ENCODE results near the gene IQSEC1. TPM values are rescaled to one million over a fixed set of nuclear protein-coding genes. Genes with fewer than 3 reads are reported as not detected.

IQSEC1 gene
- polyA plus RNA-seq, 3 donors = 17.7 to 61.7 (median 30.3) TPM

DNA sequence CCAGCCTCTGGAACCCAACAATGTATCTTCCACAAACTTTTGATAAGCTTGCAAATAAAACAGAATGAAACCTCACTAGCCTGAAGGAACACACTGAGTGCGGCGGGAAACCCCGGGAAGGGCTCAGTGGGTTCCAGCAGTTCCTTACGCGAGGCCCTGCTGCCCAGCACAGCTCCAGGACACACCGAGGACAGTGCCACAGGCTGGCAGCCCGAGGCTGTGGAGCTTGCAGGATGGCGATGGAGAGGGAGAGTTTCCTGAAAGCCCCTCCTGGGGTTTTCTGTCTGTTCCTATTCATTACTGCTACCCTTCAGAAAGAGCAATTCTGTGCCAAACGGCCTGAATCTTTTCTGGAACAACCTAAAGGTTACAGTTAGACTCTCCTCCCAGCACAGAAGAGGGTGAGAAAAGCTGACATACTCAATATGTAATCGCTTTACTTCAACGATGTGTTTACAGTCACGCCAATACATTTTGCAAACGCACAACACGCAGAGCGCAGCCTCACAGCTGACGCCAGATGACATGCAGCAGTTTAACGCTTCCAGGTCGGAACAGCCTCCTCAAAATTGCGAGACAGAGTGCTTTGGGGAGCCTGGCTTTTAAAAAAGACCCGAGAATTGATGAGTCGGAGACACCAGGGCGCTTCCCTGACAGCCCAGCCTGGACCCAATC lies 174.8 kb downstream of the IQSEC1 start:
- Mint-ChIP-seq H3K27ac (peak overlapping the region in 2 of 7 donors; percentile 70 to 80), H3K36me3 (peaks cover 52 to 63% of the 10 kb centered on the region in 2 donors), H3K9me3 (no peaks in the 10 kb centered on the region), H3K27me3 (ENCODE audit: low read depth in 3 of 3) (peaks cover 0 to 11% (median 6%) of the 10 kb centered on the region in 3 donors), H3K4me3 (no peak overlapping the region), H3K4me1 (peaks cover 20% of the 10 kb centered on the region)
- peaks cover 54 to 65% of the 10 kb centered on the region in 2 donors for H3K36me3 ChIP-seq (replicated peaks in 1 of 2; ENCODE audit: control insufficient read depth in 1 of 2, insufficient read depth in 2 of 2, low read length in 2 of 2)
- TF ChIP-seq, protein P1, sequence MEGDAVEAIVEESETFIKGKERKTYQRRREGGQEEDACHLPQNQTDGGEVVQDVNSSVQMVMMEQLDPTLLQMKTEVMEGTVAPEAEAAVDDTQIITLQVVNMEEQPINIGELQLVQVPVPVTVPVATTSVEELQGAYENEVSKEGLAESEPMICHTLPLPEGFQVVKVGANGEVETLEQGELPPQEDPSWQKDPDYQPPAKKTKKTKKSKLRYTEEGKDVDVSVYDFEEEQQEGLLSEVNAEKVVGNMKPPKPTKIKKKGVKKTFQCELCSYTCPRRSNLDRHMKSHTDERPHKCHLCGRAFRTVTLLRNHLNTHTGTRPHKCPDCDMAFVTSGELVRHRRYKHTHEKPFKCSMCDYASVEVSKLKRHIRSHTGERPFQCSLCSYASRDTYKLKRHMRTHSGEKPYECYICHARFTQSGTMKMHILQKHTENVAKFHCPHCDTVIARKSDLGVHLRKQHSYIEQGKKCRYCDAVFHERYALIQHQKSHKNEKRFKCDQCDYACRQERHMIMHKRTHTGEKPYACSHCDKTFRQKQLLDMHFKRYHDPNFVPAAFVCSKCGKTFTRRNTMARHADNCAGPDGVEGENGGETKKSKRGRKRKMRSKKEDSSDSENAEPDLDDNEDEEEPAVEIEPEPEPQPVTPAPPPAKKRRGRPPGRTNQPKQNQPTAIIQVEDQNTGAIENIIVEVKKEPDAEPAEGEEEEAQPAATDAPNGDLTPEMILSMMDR (IDR thresholded peaks at IDR 0.05) = no peak
- no peak overlapping the region for H3K27ac ChIP-seq (ENCODE audit: low read depth in 1 of 2, low read length in 2 of 2)
- peaks cover 0 to under 1% of the 10 kb centered on the region in 2 donors for H3K4me1 ChIP-seq (ENCODE audit: control insufficient read depth in 1 of 2, insufficient read depth in 2 of 2, low read length in 2 of 2)
- no peak overlapping the region for H3K9ac ChIP-seq (ENCODE audit: insufficient read depth, low read length, poor library complexity, severe bottlenecking)
- no peak overlapping the region for H3K4me3 ChIP-seq (replicated peaks in 1 of 3; ENCODE audit: low read depth in 2 of 3, low read length in 3 of 3)
- H4K20me1 ChIP-seq (ENCODE audit: insufficient read depth, low read length) = peaks cover 88% of the 10 kb centered on the region
- 97% methylated on average over 18 of the region's 22 CpGs for WGBS (ENCODE audit: insufficient coverage)
- no peaks in the 10 kb centered on the region for H3K79me2 ChIP-seq (ENCODE audit: insufficient read depth, low read length)
- H2AFZ ChIP-seq (ENCODE audit: insufficient read depth, low read depth, low read length, poor library complexity, severe bottlenecking) = no peak overlapping the region
- intact Hi-C loops (cut with micrococcal nuclease) = no loop called here
- no peak overlapping the region for H3K4me2 ChIP-seq (replicated peaks; ENCODE audit: extremely low read depth, low read length, poor library complexity, severe bottlenecking)
- H3K27me3 ChIP-seq (ENCODE audit: control insufficient read depth in 2 of 2, insufficient read depth in 2 of 2, low read length in 2 of 2) = no peaks in the 10 kb centered on the region
- no peak for DNase-seq
- H3K9me3 ChIP-seq (replicated peaks in 1 of 2; ENCODE audit: control insufficient read depth in 1 of 2, insufficient read depth in 1 of 2, low read length in 2 of 2) = no peaks in the 10 kb centered on the region

DNA sequence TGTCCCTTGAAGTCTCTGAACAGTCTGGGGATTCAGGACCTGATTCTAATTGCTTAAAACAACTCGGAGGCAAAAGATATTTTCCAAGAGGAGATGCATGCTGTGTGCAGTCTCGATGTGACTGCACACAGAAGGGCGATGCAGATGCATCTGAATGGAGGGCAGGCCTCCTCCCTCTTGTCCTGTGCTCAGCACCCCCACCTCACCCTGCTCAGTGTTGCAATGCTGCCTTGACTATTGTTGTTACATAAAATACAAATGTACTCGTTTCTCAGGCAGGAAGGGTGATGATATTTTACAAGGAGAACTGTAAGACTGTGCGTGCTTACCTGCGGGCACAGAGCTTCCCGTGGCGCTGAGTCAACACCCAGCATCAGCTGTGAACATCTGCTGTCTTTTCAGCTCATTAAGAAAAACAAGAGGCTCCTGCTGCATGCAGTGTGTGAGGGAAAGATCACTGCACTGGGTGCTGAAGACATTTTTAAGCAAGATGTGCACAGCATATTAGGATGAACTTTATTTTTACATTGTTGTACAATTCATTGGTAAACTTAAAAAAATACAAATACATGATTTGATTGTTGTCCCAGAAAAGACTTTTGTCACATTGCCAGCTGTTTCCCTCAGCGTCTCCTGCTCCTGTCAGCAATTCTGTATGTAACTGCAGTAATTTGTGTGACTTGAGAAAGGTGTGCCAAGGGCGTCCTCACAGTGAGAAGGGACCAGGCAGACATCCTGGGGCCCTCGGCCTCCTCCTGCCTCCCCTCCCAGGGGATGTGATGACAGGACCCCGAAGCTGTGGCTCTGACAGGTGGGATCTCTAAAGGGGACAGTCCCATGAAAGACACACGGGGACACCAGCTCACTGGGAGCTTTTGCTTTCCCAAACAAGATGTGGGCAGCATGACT lies 175.6 kb downstream of the IQSEC1 start:
- Histone ChIP-seq H3K27ac (ENCODE audit: low read depth in 1 of 2, low read length in 2 of 2) (no peak overlapping the region), H3K4me2 (replicated peaks; ENCODE audit: extremely low read depth, low read length, poor library complexity, severe bottlenecking) (no peak overlapping the region), H3K9me3 (replicated peaks in 1 of 2; ENCODE audit: control insufficient read depth in 1 of 2, insufficient read depth in 1 of 2, low read length in 2 of 2) (no peaks in the 10 kb centered on the region), H3K79me2 (ENCODE audit: insufficient read depth, low read length) (no peaks in the 10 kb centered on the region), H2AFZ (ENCODE audit: insufficient read depth, low read depth, low read length, poor library complexity, severe bottlenecking) (no peak overlapping the region), H4K20me1 (ENCODE audit: insufficient read depth, low read length) (peaks cover 82% of the 10 kb centered on the region), H3K4me3 (replicated peaks in 1 of 3; ENCODE audit: low read depth in 2 of 3, low read length in 3 of 3) (no peak overlapping the region), H3K36me3 (replicated peaks in 1 of 2; ENCODE audit: control insufficient read depth in 1 of 2, insufficient read depth in 2 of 2, low read length in 2 of 2) (peaks cover 47 to 57% of the 10 kb centered on the region in 2 donors), H3K4me1 (ENCODE audit: control insufficient read depth in 1 of 2, insufficient read depth in 2 of 2, low read length in 2 of 2) (no peaks in the 10 kb centered on the region), H3K27me3 (ENCODE audit: control insufficient read depth in 2 of 2, insufficient read depth in 2 of 2, low read length in 2 of 2) (no peaks in the 10 kb centered on the region), H3K9ac (ENCODE audit: insufficient read depth, low read length, poor library complexity, severe bottlenecking) (no peak overlapping the region)
- intact Hi-C loops (cut with micrococcal nuclease) = no loop called here
- Mint-ChIP-seq H3K36me3 (peaks cover 51 to 55% of the 10 kb centered on the region in 2 donors), H3K4me3 (no peak overlapping the region), H3K9me3 (no peaks in the 10 kb centered on the region), H3K27me3 (ENCODE audit: low read depth in 3 of 3) (peaks cover 2 to 13% (median 6%) of the 10 kb centered on the region in 3 donors), H3K4me1 (peaks cover 17% of the 10 kb centered on the region), H3K27ac (peak overlapping the region in 3 of 7 donors; percentile 16 to 63 (median 44))
- DNase-seq = no peak
- 92% methylated on average over 8 of the region's 13 CpGs for WGBS (ENCODE audit: insufficient coverage)
- TF ChIP-seq, protein P1 (IDR thresholded peaks at IDR 0.05) = no peak
